Measurements from ENCODE around the gene SPATA31C1.
"Not testable (repeated sequence)": the region's sequence is repeated elsewhere in the genome, so short reads cannot be mapped to it uniquely, and the experiment has no call there.

Gene SPATA31C1

DNA sequence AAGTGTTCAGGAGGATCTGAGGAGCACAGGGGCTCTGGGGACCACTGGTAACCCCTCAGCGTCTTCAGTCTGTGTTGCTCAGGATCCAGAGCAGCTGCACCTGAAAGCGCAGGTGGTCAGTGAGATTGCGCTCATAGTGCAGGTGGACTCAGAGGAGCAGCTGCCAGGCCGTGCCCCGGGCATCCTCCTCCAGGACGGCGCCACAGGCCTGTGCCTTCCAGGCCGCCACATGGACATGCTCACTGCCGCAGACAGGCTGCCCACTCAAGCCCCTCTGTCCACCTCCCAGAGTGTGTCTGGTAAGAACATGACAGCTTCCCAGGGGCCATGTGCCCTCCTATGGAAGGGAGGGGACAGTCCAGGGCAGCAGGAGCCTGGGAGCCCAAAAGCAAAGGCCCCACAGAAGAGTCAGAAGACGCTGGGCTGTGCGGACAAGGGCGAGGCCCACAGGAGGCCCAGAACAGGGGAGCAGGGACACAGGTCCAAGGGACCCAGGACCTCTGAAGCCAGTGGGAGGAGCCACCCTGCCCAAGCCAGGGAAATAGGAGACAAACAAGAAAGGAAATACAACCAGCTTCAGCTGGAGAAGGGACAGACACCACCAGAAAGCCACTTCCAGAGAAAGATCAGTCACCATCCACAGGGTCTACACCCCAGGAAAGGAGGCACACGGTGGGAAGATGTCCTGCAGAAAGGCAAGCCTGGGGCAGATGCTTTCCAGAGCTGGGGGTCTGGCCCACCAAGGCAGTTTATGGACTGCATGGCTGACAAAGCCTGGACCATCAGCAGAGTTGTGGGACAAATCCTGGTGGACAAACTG lies 29.9 kb upstream of the SPATA31C1 start:
- no peaks in the 10 kb centered on the region for H3K9me3 ChIP-seq (ENCODE audit: control insufficient read depth, insufficient read depth, low read depth, low read length)
- no peaks in the 10 kb centered on the region for H3K36me3 ChIP-seq (ENCODE audit: control insufficient read depth, insufficient read depth, low read length)
- no peak overlapping the region for H3K9ac ChIP-seq (ENCODE audit: low read length)
- H3K27ac ChIP-seq (ENCODE audit: low read depth, low read length), result no peak overlapping the region
- no peaks in the 10 kb centered on the region for H3K27me3 ChIP-seq (ENCODE audit: control insufficient read depth, insufficient read depth, low read length)
- no peak overlapping the region for H3K4me3 ChIP-seq (ENCODE audit: low read depth, low read length)
- peaks cover 1% of the 10 kb centered on the region; the same call in 1 of the 2 replicates for H3K4me1 ChIP-seq (ENCODE audit: control insufficient read depth, insufficient read depth, low read length)

DNA sequence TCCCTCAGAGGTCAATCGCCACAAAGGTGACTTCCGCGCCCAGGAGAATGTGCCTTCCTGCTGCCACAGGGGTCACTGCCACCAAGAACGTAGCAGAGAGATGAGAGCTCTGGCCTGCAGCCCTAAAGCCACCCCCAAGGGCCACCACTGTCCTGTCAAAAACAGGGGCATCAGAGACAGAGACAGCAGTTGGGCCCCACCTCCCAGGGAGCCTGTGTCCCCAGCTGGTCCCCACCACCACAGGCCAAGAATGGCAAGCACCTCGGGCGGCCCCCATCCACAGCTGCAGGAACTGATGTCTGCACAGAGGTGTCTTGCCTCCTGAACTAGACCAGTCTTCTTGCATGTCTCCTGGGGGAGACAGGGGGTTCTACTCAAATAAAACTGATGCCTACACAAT lies 29.3 kb upstream of the SPATA31C1 start:
- H3K4me1 ChIP-seq (ENCODE audit: control insufficient read depth, insufficient read depth, low read length), result no peaks in the 10 kb centered on the region
- H3K27me3 ChIP-seq (ENCODE audit: control insufficient read depth, insufficient read depth, low read length), result no peaks in the 10 kb centered on the region
- H3K4me3 ChIP-seq (ENCODE audit: low read depth, low read length), result no peak overlapping the region
- no peaks in the 10 kb centered on the region for H3K36me3 ChIP-seq (ENCODE audit: control insufficient read depth, insufficient read depth, low read length)
- H3K9ac ChIP-seq (ENCODE audit: low read length), result no peak overlapping the region
- no peaks in the 10 kb centered on the region for H3K9me3 ChIP-seq (ENCODE audit: control insufficient read depth, insufficient read depth, low read depth, low read length)
- no peak overlapping the region for H3K27ac ChIP-seq (ENCODE audit: low read depth, low read length)

DNA sequence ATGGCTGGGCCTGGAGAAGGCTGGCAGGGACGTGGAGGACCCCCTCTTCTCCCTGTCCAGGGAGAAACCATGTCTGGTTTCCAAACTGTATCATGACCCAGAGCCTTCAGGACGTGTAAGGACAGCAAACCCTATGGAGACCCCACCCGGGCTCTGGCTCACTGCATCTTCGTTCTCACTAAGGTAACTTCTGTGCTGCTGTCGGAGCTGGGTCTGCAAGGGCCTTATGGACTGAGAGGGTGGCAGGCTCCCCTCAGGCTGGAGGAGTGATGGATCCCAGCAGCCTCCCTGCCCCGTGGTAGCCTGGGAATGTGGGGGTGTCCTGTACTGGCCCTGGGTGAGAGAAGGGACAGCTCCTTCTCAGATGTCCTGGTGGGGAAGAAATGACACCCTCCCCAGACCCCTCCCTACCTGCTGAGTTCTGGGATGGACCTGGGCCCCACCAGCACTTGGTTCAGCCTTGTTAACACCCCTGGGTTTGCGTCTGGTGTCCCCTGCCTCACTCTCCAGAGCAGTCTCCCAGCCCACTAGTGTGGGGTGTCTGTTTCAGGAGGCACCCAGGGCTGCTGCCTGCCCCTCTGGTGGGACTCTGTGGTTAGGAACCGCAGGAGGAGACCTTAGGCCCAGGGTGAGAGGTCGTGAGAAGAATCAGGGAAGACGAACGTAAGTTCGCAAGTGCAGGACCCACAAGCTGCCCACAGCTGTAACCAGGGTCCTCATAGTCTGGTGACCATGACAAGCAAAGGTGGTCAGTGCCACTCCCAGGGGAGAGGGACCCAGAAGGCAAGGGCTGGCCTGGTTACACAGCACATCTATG lies 28.5 kb upstream of the SPATA31C1 start:
- Histone ChIP-seq H3K4me1 (ENCODE audit: control insufficient read depth, insufficient read depth, low read length) (no peaks in the 10 kb centered on the region), H3K36me3 (ENCODE audit: control insufficient read depth, insufficient read depth, low read length) (no peaks in the 10 kb centered on the region), H3K27me3 (ENCODE audit: control insufficient read depth, insufficient read depth, low read length) (no peaks in the 10 kb centered on the region), H3K9ac (ENCODE audit: low read length) (no peak overlapping the region), H3K4me3 (ENCODE audit: low read depth, low read length) (no peak overlapping the region), H3K27ac (ENCODE audit: low read depth, low read length) (no peak overlapping the region), H3K9me3 (ENCODE audit: control insufficient read depth, insufficient read depth, low read depth, low read length) (no peaks in the 10 kb centered on the region)

GRCh38 chr9:87889882-87890252 lies 27.9 kb upstream of the SPATA31C1 start:
- Histone ChIP-seq H3K27me3 (ENCODE audit: control insufficient read depth, insufficient read depth, low read length) (no peaks in the 10 kb centered on the region), H3K4me3 (ENCODE audit: low read depth, low read length) (no peak overlapping the region), H3K27ac (ENCODE audit: low read depth, low read length) (no peak overlapping the region), H3K9me3 (ENCODE audit: control insufficient read depth, insufficient read depth, low read depth, low read length) (no peaks in the 10 kb centered on the region), H3K36me3 (ENCODE audit: control insufficient read depth, insufficient read depth, low read length) (no peaks in the 10 kb centered on the region), H3K4me1 (ENCODE audit: control insufficient read depth, insufficient read depth, low read length) (no peaks in the 10 kb centered on the region), H3K9ac (ENCODE audit: low read length) (no peak overlapping the region)

- H3K27me3 ChIP-seq (ENCODE audit: control insufficient read depth, insufficient read depth, low read length), result no peaks in the 10 kb centered on the region
- no peak overlapping the region for H3K27ac ChIP-seq (ENCODE audit: low read depth, low read length)
- H3K36me3 ChIP-seq (ENCODE audit: control insufficient read depth, insufficient read depth, low read length), result no peaks in the 10 kb centered on the region
- H3K9me3 ChIP-seq (ENCODE audit: control insufficient read depth, insufficient read depth, low read depth, low read length), result no peaks in the 10 kb centered on the region
- H3K4me1 ChIP-seq (ENCODE audit: control insufficient read depth, insufficient read depth, low read length), result no peaks in the 10 kb centered on the region
- no peak overlapping the region for H3K9ac ChIP-seq (ENCODE audit: low read length)
- no peak overlapping the region for H3K4me3 ChIP-seq (ENCODE audit: low read depth, low read length)
These were observed 26.9 kb upstream of the SPATA31C1 start for GRCh38 chr9:87890837-87891236.

DNA sequence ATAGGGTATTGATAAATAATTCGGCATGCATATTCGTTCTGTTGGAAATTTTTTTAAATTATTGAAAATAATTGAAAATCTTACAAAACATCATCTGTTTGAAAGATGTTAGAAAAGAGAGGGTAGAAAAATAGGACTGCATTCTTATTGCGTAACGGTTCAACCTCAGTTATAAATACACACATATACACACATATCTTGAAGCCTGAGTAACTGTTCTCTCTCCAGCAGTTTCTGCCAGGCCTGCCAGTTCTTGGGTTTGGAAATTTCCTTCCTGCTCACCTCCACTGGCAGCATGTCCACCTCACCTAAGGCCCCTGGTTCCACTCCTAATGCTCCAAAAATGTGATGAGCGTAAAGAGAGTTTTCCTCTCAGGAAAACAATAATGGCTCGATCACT lies 26.0 kb upstream of the SPATA31C1 start:
- H3K9me3 ChIP-seq (ENCODE audit: control insufficient read depth, insufficient read depth, low read depth, low read length), result no peaks in the 10 kb centered on the region
- H3K27me3 ChIP-seq (ENCODE audit: control insufficient read depth, insufficient read depth, low read length), result no peaks in the 10 kb centered on the region
- H3K4me3 ChIP-seq (ENCODE audit: low read depth, low read length), result no peak overlapping the region
- H3K9ac ChIP-seq (ENCODE audit: low read length), result no peak overlapping the region
- H3K4me1 ChIP-seq (ENCODE audit: control insufficient read depth, insufficient read depth, low read length), result no peaks in the 10 kb centered on the region
- no peaks in the 10 kb centered on the region for H3K36me3 ChIP-seq (ENCODE audit: control insufficient read depth, insufficient read depth, low read length)
- H3K27ac ChIP-seq (ENCODE audit: low read depth, low read length), result no peak overlapping the region

DNA sequence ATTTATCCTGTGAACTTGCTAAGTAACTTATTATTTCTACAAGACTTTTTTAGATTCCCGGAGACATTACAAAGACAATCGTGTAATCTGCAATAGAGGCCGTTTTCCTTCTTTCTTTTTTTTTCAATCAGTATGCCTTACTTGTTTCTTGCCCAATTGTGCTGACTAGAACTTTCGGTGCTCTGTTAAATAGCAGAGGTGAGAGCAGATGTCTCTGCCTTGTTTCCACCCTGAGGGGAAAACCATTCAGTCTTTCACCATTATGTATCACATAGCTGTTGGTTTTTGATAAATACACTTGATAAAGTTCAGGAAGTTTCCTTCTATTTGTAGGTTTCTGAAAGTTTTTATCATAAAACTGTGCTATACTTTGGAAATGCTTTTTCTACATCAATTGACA lies 24.8 kb upstream of the SPATA31C1 start:
- H3K9ac ChIP-seq (ENCODE audit: low read length), result no peak overlapping the region
- H3K27me3 ChIP-seq (ENCODE audit: control insufficient read depth, insufficient read depth, low read length), result no peaks in the 10 kb centered on the region
- H3K36me3 ChIP-seq (ENCODE audit: control insufficient read depth, insufficient read depth, low read length), result no peaks in the 10 kb centered on the region
- peaks cover 6% of the 10 kb centered on the region; the same call in 1 of the 2 replicates for H3K9me3 ChIP-seq (ENCODE audit: control insufficient read depth, insufficient read depth, low read depth, low read length)
- no peaks in the 10 kb centered on the region for H3K4me1 ChIP-seq (ENCODE audit: control insufficient read depth, insufficient read depth, low read length)
- no peak overlapping the region for H3K4me3 ChIP-seq (ENCODE audit: low read depth, low read length)
- no peak overlapping the region for H3K27ac ChIP-seq (ENCODE audit: low read depth, low read length)

- H3K4me1 ChIP-seq (ENCODE audit: control insufficient read depth, insufficient read depth, low read length), result no peaks in the 10 kb centered on the region
- no peaks in the 10 kb centered on the region for H3K27me3 ChIP-seq (ENCODE audit: control insufficient read depth, insufficient read depth, low read length)
- peaks cover 6% of the 10 kb centered on the region; the same call in 1 of the 2 replicates for H3K9me3 ChIP-seq (ENCODE audit: control insufficient read depth, insufficient read depth, low read depth, low read length)
These were observed 22.6 kb upstream of the SPATA31C1 start for GRCh38 chr9:87894998-87895625.

DNA sequence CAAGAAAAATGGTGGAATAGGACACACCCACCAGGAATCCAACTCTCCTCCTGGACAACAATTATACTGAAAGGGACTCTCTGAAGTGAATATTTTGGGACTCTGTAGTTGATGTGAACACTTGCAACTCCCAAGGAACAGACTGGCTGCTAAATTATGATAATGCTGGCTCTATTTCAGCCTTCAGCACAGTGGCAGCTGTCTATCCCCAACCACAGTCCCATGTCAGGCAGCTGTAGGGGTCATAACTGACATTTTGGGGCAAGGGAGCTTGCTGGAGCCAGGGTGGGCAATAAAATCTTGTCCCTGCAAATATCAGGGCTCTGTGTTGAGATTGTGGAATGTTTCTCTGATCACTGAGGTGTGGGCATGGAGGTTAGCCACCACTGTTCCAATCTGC lies 20.9 kb upstream of the SPATA31C1 start:
- H3K27me3 ChIP-seq (ENCODE audit: control insufficient read depth, insufficient read depth, low read length), result no peaks in the 10 kb centered on the region
- peaks cover 10% of the 10 kb centered on the region for H3K9me3 ChIP-seq (ENCODE audit: control insufficient read depth, insufficient read depth, low read depth, low read length)
- H3K27ac ChIP-seq (ENCODE audit: low read depth, low read length), result no peak overlapping the region
- no peak overlapping the region for H3K9ac ChIP-seq (ENCODE audit: low read length)
- no peaks in the 10 kb centered on the region for H3K36me3 ChIP-seq (ENCODE audit: control insufficient read depth, insufficient read depth, low read length)
- H3K4me3 ChIP-seq (ENCODE audit: low read depth, low read length), result no peak overlapping the region
- no peaks in the 10 kb centered on the region for H3K4me1 ChIP-seq (ENCODE audit: control insufficient read depth, insufficient read depth, low read length)

More at GRCh38 chr9:87894998-87895625, 22.6 kb upstream of the SPATA31C1 start:
- Histone ChIP-seq H3K36me3 (ENCODE audit: control insufficient read depth, insufficient read depth, low read length) (no peaks in the 10 kb centered on the region), H3K9ac (ENCODE audit: low read length) (no peak overlapping the region), H3K27ac (ENCODE audit: low read depth, low read length) (no peak overlapping the region), H3K4me3 (ENCODE audit: low read depth, low read length) (no peak overlapping the region)

- Histone ChIP-seq H3K9ac (ENCODE audit: low read length) (no peak overlapping the region), H3K27me3 (ENCODE audit: control insufficient read depth, insufficient read depth, low read length) (no peaks in the 10 kb centered on the region), H3K4me1 (ENCODE audit: control insufficient read depth, insufficient read depth, low read length) (no peaks in the 10 kb centered on the region), H3K4me3 (ENCODE audit: low read depth, low read length) (no peak overlapping the region), H3K27ac (ENCODE audit: low read depth, low read length) (no peak overlapping the region), H3K36me3 (ENCODE audit: control insufficient read depth, insufficient read depth, low read length) (no peaks in the 10 kb centered on the region), H3K9me3 (ENCODE audit: control insufficient read depth, insufficient read depth, low read depth, low read length) (peaks cover 18% of the 10 kb centered on the region)
These were observed 19.6 kb upstream of the SPATA31C1 start for GRCh38 chr9:87898151-87898550.

GRCh38 chr9:87902371-87902770 lies 15.4 kb upstream of the SPATA31C1 start:
- H3K4me1 ChIP-seq (ENCODE audit: control insufficient read depth, insufficient read depth, low read length); H3K27me3 ChIP-seq (ENCODE audit: control insufficient read depth, insufficient read depth, low read length); H3K9ac ChIP-seq (ENCODE audit: low read length); H3K27ac ChIP-seq (ENCODE audit: low read depth, low read length); H3K4me3 ChIP-seq (ENCODE audit: low read depth, low read length); H3K36me3 ChIP-seq (ENCODE audit: control insufficient read depth, insufficient read depth, low read length): not testable (repeated sequence)
- H3K9me3 ChIP-seq (ENCODE audit: control insufficient read depth, insufficient read depth, low read depth, low read length), result peaks cover 13% of the 10 kb centered on the region
